K562 (cell line): Measurements from ENCODE around the gene TRAF3. TPM values are rescaled to one million over a fixed set of nuclear protein-coding genes. Genes with fewer than 3 reads are reported as not detected.

Source experiments
- BRD4 ChIP-seq: fragments of 200-600 bp; sonication (generic); IDR thresholded peaks from 2 replicates; pipeline ENCODE4 v1.6.1; 2017; ENCODE audit warnings: inconsistent platforms
- E2F6 ChIP-seq, 2 experiments: IDR thresholded peaks; 2 replicates each; pipeline ENCODE4 v1.6.1; 2011; ENCODE audit warnings: borderline replicate concordance in 1 of 2, control low read depth in 1 of 2, low read depth in 1 of 2, low read length in 1 of 2, mild to moderate bottlenecking in 1 of 2, mixed read lengths in 1 of 2, moderate library complexity in 1 of 2; ENCODE audit not compliant: insufficient read depth in 1 of 2, insufficient read length in 1 of 2, poor library complexity in 1 of 2, severe bottlenecking in 1 of 2; ENCODE audit errors: extremely low read depth in 1 of 2
- LEF1 ChIP-seq: fragments of 450-650 bp; IDR thresholded peaks from 2 replicates; pipeline ENCODE4 v1.6.1; 2016; ENCODE audit warnings: mild to moderate bottlenecking
- MAZ ChIP-seq, 2 experiments: fragments of 450-650 bp in 1 of 2; sonication (generic) in 1 of 2; formaldehyde crosslinking; IDR thresholded peaks in 1 of 2; conservative IDR thresholded peaks in 1 of 2; 2 replicates each; pipeline versions ENCODE4 v1.4.0 to v1.5.0; 2020; ENCODE audit warnings: mild to moderate bottlenecking in 1 of 2, missing genetic modification reagents in 1 of 2
- NFIC ChIP-seq: fragments of 450-650 bp; IDR thresholded peaks from 2 replicates; pipeline ENCODE4 v1.6.1; 2017; ENCODE audit warnings: mild to moderate bottlenecking, inconsistent platforms
- RAD21 ChIP-seq, 2 experiments: fragments of 250-450 bp in 1 of 2; fragments of 450-650 bp in 1 of 2; sonication (Bioruptor Pico) in 1 of 2; formaldehyde crosslinking in 1 of 2; IDR thresholded peaks in 1 of 2; conservative IDR thresholded peaks in 1 of 2; 2 replicates each; pipeline versions ENCODE4 v1.4.0 to v1.8.0; 2020 to 2022; ENCODE audit warnings: mild to moderate bottlenecking in 2 of 2, moderate library complexity in 1 of 2
- REST ChIP-seq, 2 experiments: fragments of 450-650 bp; formaldehyde crosslinking in 1 of 2; IDR thresholded peaks; 2 replicates each; pipeline versions ENCODE4 v1.4.0 to v1.6.1; 2014 to 2020; ENCODE audit warnings: mild to moderate bottlenecking in 2 of 2, borderline replicate concordance in 1 of 2, low read depth in 1 of 2
- RFX1 ChIP-seq: fragments of 450-650 bp; IDR thresholded peaks from 2 replicates; pipeline ENCODE4 v1.6.1; 2016; ENCODE audit warnings: mild to moderate bottlenecking, moderate library complexity
- SP1 ChIP-seq: sonication (generic); formaldehyde crosslinking; IDR thresholded peaks from 2 replicates; pipeline ENCODE4 v1.8.1; 2022; ENCODE audit warnings: mild to moderate bottlenecking, missing genetic modification reagents
- TAF9B ChIP-seq: fragments of 450-650 bp; IDR thresholded peaks from 2 replicates; pipeline ENCODE4 v1.6.1; 2018; ENCODE audit warnings: mild to moderate bottlenecking; ENCODE audit not compliant: partially characterized antibody
- ZNF239 ChIP-seq: fragments of 250-450 bp; sonication (Bioruptor Pico); IDR thresholded peaks from 2 replicates; pipeline ENCODE4 v1.4.0; 2020; ENCODE audit warnings: mild to moderate bottlenecking
- ZNF253 ChIP-seq: fragments of 250-450 bp; sonication (Bioruptor Pico); conservative IDR thresholded peaks from 2 replicates; pipeline ENCODE4 v1.6.1; 2021; ENCODE audit warnings: mild to moderate bottlenecking
- ZNF707 ChIP-seq: fragments of 250-450 bp; sonication (Bioruptor Pico); conservative IDR thresholded peaks from 2 replicates; pipeline ENCODE4 v1.8.0; 2022; ENCODE audit warnings: inconsistent platforms, mild to moderate bottlenecking, moderate library complexity
- polyA plus RNA-seq, 8 experiments: library from polyadenylated mRNA; depleted of rRNA in 4 of 8; stranded (reverse) in 5 of 8; unstranded in 3 of 8; fragments of >200 nt; fragmentation: Nextera tagmentation in 2 of 8; fragmentation: Illumina TruSeq in 1 of 8; extraction: Ambion mirVana in 2 of 8; extraction: Trizol in 1 of 8; gene quantifications; 2 replicates each; pipeline versions ENCODE4 v1.2.1 to v1.2.3, GENCODE V29; 2011 to 2014; ENCODE audit warnings: inconsistent platforms in 1 of 8, missing spikeins in 1 of 8
- total RNA-seq, 7 experiments: library from RNA; depleted of rRNA in 6 of 7; stranded (reverse); fragments of >200 nt in 6 of 7; fragmentation: Illumina TruSeq in 2 of 7; extraction: Trizol in 2 of 7; gene quantifications; 2 replicates each; pipeline versions ENCODE4 v1.2.1 to v1.2.3, GENCODE V29; 2011 to 2021; ENCODE audit warnings: low replicate concordance in 1 of 7

TRAF3 gene
- total and polyA plus RNA-seq, 9 of the 15 experiments (the other 6 are each of a cell fraction or from before 2014, with no cell fraction given) = 0.52 to 21.3 (median 9.9) TPM

- TF ChIP-seq RAD21 (CRISPR knock-in tag; conservative IDR thresholded peaks at IDR 0.05 in 1 of 2, IDR thresholded peaks at IDR 0.05 in 1 of 2) (peak; percentile 36 to 56; a peak in 3 of 4 replicates), REST (IDR thresholded peaks at IDR 0.05; ENCODE audit: borderline replicate concordance) (peak; percentile 37; the same call in 1 of the 2 replicates), REST (CRISPR knock-in tag; IDR thresholded peaks at IDR 0.05; ENCODE audit: low read depth) (no peak), LEF1 (peak; percentile 53; the same call in 1 of the 2 replicates), NFIC (peak; percentile 65; the same call in 1 of the 2 replicates), SP1 (no peak), MAZ (CRISPR knock-in tag; conservative IDR thresholded peaks at IDR 0.05 in 1 of 2, IDR thresholded peaks at IDR 0.05 in 1 of 2) (peak in 1 of 2 experiments; percentile 58; a peak in 1 of 4 replicates), ZNF707 (CRISPR knock-in tag) (no peak), BRD4 (no peak), ZNF253 (no peak), RFX1 (peak; percentile 80), TAF9B (no peak), ZNF239 (CRISPR knock-in tag) (no peak), E2F6 (IDR thresholded peaks at IDR 0.05; ENCODE audit: borderline replicate concordance in 1 of 2, extremely low read depth in 1 of 2, insufficient read depth in 1 of 2, insufficient read length in 1 of 2, low read depth in 1 of 2, low read length in 1 of 2, poor library complexity in 1 of 2, severe bottlenecking in 1 of 2) (peak in 1 of 2 experiments; percentile 11)
These were observed 2.7 kb upstream of the TRAF3 start (continued) for GRCh38 chr14:102774391-102775153.
